Adrenal gland (tissue), 12 donors: Measurements from ENCODE around the gene DNA2. TPM values are rescaled to one million over a fixed set of nuclear protein-coding genes. Genes with fewer than 3 reads are reported as not detected.

Source experiments
- DNase-seq, 7 donors: peaks; one replicate each; pipeline ENCODE4 v3.0.0-alpha.2; 2019 to 2020
- H3K27ac ChIP-seq, 5 donors: fragments of 200-600 bp; sonication (generic) in 4 of 5; 1 replicate in 3 of 5; 2 replicates in 2 of 5; pipeline versions ENCODE4 v1.5.1 to v1.8.0; 2016 to 2020; ENCODE audit warnings: mild to moderate bottlenecking in 1 of 5
- H3K27me3 ChIP-seq: fragments of 200-600 bp; 2 replicates; pipeline ENCODE4 v1.8.0; 2021
- H3K36me3 ChIP-seq, 2 donors: fragments of 200-600 bp; replicated peaks in 1 of 2; 1 replicate in 1 of 2; 2 replicates in 1 of 2; pipeline versions ENCODE4 v1.5.1 to v1.8.0; 2018 to 2022
- H3K4me1 ChIP-seq, 2 donors: fragments of 200-600 bp; replicated peaks in 1 of 2; 1 replicate in 1 of 2; 2 replicates in 1 of 2; pipeline versions ENCODE4 v1.5.1 to v1.8.0; 2018 to 2021
- H3K4me3 ChIP-seq, 4 donors: fragments of 200-600 bp; sonication (generic) in 3 of 4; one replicate each; pipeline ENCODE4 v1.5.1; 2016 to 2018
- H3K9me3 ChIP-seq, 3 donors: fragments of 200-600 bp; sonication (generic) in 1 of 3; replicated peaks in 1 of 3; 1 replicate in 2 of 3; 2 replicates in 1 of 3; pipeline versions ENCODE4 v1.5.1 to v1.8.0; 2016 to 2021
- POLR2A ChIP-seq, 2 donors: fragments of 450-650 bp; IDR thresholded peaks; one replicate each; pipeline ENCODE4 v1.6.1; 2017; ENCODE audit warnings: antibody characterized with exemption in 2 of 2, mild to moderate bottlenecking in 2 of 2, moderate library complexity in 1 of 2
- WGBS, 4 donors: extraction: QIAGEN DNeasy Blood & Tissue Kit in 2 of 4; methylation state at CpG; one replicate each; pipeline versions ENCODE4 v1.1.5 to v1.1.7; 2013 to 2017; 5-methylcytosine and 5-hydroxymethylcytosine counted together
- intact Hi-C, 2 donors: fragments of 100-400 bp; cut with DNase I; formaldehyde crosslinking; loops; one replicate each; pipeline versions ENCODE4 v1.14.1 to v1.15.0; 2022 to 2023
- polyA plus RNA-seq, 3 donors: library from polyadenylated mRNA; stranded (reverse); fragments of 200-250 nt in 2 of 3; fragments of 350-450 nt in 1 of 3; fragmentation: Illumina TruSeq in 1 of 3; extraction: RNeasy Lipid Tissue Mini Kit (QIAGEN cat#74804) in 1 of 3; gene quantifications; one replicate each; pipeline ENCODE4 v1.2.3, GENCODE V29; 2013 to 2014
- small RNA-seq, 2 donors: library from RNA; depleted of rRNA; stranded (forward); fragments of <200 nt; gene quantifications; one replicate each; pipeline ENCODE3, GENCODE V24; 2016
- total RNA-seq, 9 donors: library from RNA; depleted of rRNA in 4 of 9; stranded (reverse); fragments of >200 nt in 4 of 9; fragments of 120-200 nt in 1 of 9; fragmentation: NEBNext Ultra II Directional in 1 of 9; extraction: Animal tissue kit (Norgen Biotek cat#: 25700) in 1 of 9; gene quantifications; one replicate each; pipeline versions ENCODE4 v1.1.0 to v1.2.4, GENCODE V29; 2013 to 2023
- TF ChIP-seq, protein P1 (sequence below), 6 experiments: fragments of 450-650 bp in 4 of 6; fragments of 200-600 bp in 2 of 6; sonication (generic) in 1 of 6; IDR thresholded peaks; 1 replicate in 5 of 6; 2 replicates in 1 of 6; pipeline versions ENCODE4 v1.5.1 to v1.8.0; 2016 to 2021; ENCODE audit warnings: antibody characterized with exemption in 6 of 6, mild to moderate bottlenecking in 2 of 6, moderate library complexity in 1 of 6
- donor health status: healthy with polysubstance abuse.
- donor health status: Bipolar disorder and iron deficiency.
- donor health status: DM: yes; HTN: yes; CAD: no.
- donor health status: DM: no; HTN: no; CAD: no.
- donor health status: DM: no; HTN: no; CAD: no.
- donor health status: DM: yes; HTN: yes; CAD: no.

DNA2 gene
- total and polyA plus RNA-seq, 12 donors = 0.55 to 8.4 (median 1.6) TPM

DNA sequence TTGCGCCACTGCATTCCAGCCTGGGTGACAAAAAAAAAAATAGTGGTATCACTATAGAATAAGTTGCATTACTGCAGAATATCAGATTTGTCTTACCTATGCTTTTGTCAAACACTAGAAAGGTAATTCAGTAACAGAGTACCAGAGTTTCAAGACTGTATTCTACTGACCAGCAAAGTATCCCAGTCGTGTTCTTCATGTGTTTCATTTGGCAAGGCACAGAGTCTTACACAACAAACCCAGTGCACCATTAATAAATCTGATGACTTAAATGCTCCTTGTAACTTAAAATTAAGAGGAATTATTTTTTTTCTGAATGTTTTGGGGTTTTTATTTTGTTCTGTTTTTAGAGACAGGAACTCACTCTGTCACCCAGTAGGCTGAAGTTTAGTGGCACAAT lies 104.7 kb downstream of the DNA2 start:
- intact Hi-C loops = loop anchor here in 1 of 2 donors (10.0 kb wide), 1 partner anchor 382 kb away; no protein-coding TSS in a partner anchor
- DNase-seq = no peak

DNA sequence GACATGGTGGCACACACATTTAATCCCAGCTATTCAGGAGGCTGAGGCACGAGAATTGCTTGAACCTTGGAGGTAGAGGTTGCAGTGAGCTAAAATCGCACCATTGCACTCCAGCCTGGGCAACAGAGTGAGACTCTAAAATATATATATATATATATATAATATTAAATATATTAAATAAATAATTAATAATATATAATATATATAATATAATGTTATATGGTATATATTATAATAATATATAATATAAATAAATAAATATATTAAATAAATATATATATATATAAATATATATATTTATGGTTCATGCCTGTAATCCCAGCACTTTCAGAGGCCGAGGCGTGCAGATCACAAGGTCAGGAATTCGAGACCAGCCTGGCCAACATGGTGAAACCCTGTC lies 105.2 kb downstream of the DNA2 start:
- Histone ChIP-seq H3K27ac (no peak overlapping the region), H3K4me3 (no peak overlapping the region), H3K4me1 (no peaks in the 10 kb centered on the region), H3K9me3 (peaks cover 0 to 3% (median 0%) of the 10 kb centered on the region in 3 donors), H3K27me3 (no peaks in the 10 kb centered on the region), H3K36me3 (peaks cover 0 to 29% of the 10 kb centered on the region in 2 donors)
- TF ChIP-seq, protein P1, sequence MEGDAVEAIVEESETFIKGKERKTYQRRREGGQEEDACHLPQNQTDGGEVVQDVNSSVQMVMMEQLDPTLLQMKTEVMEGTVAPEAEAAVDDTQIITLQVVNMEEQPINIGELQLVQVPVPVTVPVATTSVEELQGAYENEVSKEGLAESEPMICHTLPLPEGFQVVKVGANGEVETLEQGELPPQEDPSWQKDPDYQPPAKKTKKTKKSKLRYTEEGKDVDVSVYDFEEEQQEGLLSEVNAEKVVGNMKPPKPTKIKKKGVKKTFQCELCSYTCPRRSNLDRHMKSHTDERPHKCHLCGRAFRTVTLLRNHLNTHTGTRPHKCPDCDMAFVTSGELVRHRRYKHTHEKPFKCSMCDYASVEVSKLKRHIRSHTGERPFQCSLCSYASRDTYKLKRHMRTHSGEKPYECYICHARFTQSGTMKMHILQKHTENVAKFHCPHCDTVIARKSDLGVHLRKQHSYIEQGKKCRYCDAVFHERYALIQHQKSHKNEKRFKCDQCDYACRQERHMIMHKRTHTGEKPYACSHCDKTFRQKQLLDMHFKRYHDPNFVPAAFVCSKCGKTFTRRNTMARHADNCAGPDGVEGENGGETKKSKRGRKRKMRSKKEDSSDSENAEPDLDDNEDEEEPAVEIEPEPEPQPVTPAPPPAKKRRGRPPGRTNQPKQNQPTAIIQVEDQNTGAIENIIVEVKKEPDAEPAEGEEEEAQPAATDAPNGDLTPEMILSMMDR (IDR thresholded peaks at IDR 0.05) = no peak
- TF ChIP-seq POLR2A (IDR thresholded peaks at IDR 0.05) = no peak
- intact Hi-C loops = loop anchor here in 1 of 2 donors (10.0 kb wide), 1 partner anchor 382 kb away; no protein-coding TSS in a partner anchor
- DNase-seq = no peak
- 95 to 99% (median 97%) methylated on average over 5 of the region's 5 CpGs for WGBS, 4 donors

More for the DNA sequence above, 104.7 kb downstream of the DNA2 start:
- Histone ChIP-seq H3K36me3 (peaks cover 0 to 24% of the 10 kb centered on the region in 2 donors), H3K4me1 (no peaks in the 10 kb centered on the region), H3K27me3 (no peaks in the 10 kb centered on the region), H3K27ac (no peak overlapping the region), H3K9me3 (peaks cover 0 to 9% (median 0%) of the 10 kb centered on the region in 3 donors), H3K4me3 (no peak overlapping the region)
- WGBS, 4 donors = 71 to 78% (median 78%) methylated on average over 2 of the region's 2 CpGs
- TF ChIP-seq POLR2A (IDR thresholded peaks at IDR 0.05) = no peak
- TF ChIP-seq, protein P1 (IDR thresholded peaks at IDR 0.05) = no peak

DNA sequence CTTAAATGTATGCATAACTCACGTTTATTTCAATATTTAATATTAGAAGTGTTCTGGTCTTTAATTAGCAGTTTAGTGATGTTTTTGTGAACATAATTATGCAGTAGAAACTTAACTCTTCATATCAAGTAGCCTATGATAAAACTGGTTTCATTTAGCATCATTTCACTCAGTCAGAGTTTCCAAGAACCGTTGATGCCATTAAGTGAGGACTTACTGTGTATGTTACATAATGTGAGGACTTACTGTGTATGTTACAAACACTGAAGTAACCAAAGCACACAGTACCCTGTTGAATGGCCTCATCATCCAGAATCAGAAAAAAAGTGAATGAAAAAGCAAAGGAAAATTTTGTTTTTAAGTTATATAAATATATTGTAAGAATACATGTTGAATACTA lies 106.2 kb downstream of the DNA2 start:
- Histone ChIP-seq H3K9me3 (no peaks in the 10 kb centered on the region), H3K36me3 (peaks cover 0 to 31% of the 10 kb centered on the region in 2 donors), H3K27ac (no peak overlapping the region), H3K4me3 (no peak overlapping the region), H3K27me3 (no peaks in the 10 kb centered on the region), H3K4me1 (no peaks in the 10 kb centered on the region)
- intact Hi-C loops = loop anchor here in 1 of 2 donors (10.0 kb wide), 1 partner anchor 381 kb away; no protein-coding TSS in a partner anchor
- no peak for TF ChIP-seq POLR2A (IDR thresholded peaks at IDR 0.05)
- TF ChIP-seq, protein P1 (IDR thresholded peaks at IDR 0.05) = no peak
- 84 to 91% (median 86%) methylated on average over 2 of the region's 2 CpGs for WGBS, 4 donors
- DNase-seq = no peak

DNA sequence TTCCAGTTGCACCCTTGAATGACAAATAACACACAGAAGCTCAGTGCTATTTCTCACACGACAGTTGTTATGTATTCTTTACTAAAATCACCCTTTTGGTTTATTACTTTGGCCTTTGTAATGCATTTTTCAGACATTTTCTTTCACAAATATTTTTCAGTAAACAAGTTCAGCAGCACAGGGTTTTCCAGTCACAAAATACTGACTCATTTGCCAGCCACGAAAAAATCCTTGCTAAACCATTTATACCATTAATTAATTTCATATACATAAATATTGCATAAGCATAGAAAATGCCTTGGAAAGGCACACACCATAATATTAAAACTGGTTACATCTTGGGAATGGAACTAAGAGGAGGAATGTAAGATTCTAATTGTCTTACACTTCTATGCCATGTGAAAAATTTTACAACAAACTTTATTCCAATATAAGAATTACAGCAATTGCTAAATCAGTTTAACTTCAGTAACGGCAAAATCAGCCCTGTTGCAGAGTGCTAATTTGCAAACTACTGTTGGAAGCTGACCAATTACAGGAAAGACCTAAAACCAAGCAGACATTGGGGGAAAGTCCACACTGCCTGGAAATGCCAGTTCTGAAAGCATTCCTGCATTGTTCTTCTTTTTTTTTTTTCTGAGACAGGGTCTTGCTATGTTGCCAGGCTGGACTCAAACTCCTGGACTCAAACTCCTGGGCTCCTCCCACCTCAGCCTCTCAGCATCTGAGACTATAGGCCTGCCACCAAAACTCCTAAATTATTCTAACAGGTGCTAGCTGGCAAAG lies 107.5 kb downstream of the DNA2 start:
- intact Hi-C loops = loop anchor here in 1 of 2 donors (10.0 kb wide), 1 partner anchor 379 kb away; no protein-coding TSS in a partner anchor
- TF ChIP-seq POLR2A (IDR thresholded peaks at IDR 0.05) = no peak
- TF ChIP-seq, protein P1 (IDR thresholded peaks at IDR 0.05) = no peak
- H3K27me3 ChIP-seq = no peaks in the 10 kb centered on the region
- H3K4me3 ChIP-seq = no peak overlapping the region
- H3K36me3 ChIP-seq = peaks cover 0 to 31% of the 10 kb centered on the region in 2 donors
- no peak for DNase-seq
- no peaks in the 10 kb centered on the region for H3K9me3 ChIP-seq
- WGBS, 4 donors = 80 to 87% (median 84%) methylated on average over 3 of the region's 3 CpGs
- H3K4me1 ChIP-seq = no peaks in the 10 kb centered on the region
- no peak overlapping the region for H3K27ac ChIP-seq

Small RNAs within 50 kb of the gene (small RNA-seq; reads per million reads assigned to genes)
- gene RF00019 = 0 reads per million in 2 donors
- gene RNA5SP319 = 0 to 0.24 reads per million in 2 donors

Other genes with a start within 250 kb of the DNA2 start
- under 1 TPM in 4 of 9 donors, not detected in 5; 0.14 to 0.34 (median 0.23) TPM for gene ATOH7, start 239.9 kb downstream of the DNA2 start, total RNA-seq
- gene ATOH7, start 239.9 kb downstream of the DNA2 start, polyA plus RNA-seq = under 1 TPM in 2 of 3 donors, not detected in 1; 0.48 to 0.71 TPM
- 100 to 1,000 TPM in 1 of 9 donors, 10 to 100 TPM in 8; 12.9 to 113 (median 34.3) TPM for gene HNRNPH3, start 139.9 kb downstream of the DNA2 start, total RNA-seq
- gene HNRNPH3, start 139.9 kb downstream of the DNA2 start, polyA plus RNA-seq = 100 to 1,000 TPM; 126 to 291 (median 237) TPM
- 10 to 100 TPM; 11.6 to 32.9 (median 18.7) TPM for gene PBLD, start 139.0 kb downstream of the DNA2 start, total RNA-seq
- 10 to 100 TPM in 1 of 3 donors, 1 to 10 TPM in 2; 6.8 to 20.0 (median 7.7) TPM for gene PBLD, start 139.0 kb downstream of the DNA2 start, polyA plus RNA-seq
- gene RUFY2, start 64.7 kb downstream of the DNA2 start, total RNA-seq = 10 to 100 TPM in 8 of 9 donors, 1 to 10 TPM in 1; 6.5 to 26.0 (median 17.0) TPM
- 10 to 100 TPM in 2 of 3 donors, 1 to 10 TPM in 1; 7.0 to 14.4 (median 11.4) TPM for gene RUFY2, start 64.7 kb downstream of the DNA2 start, polyA plus RNA-seq
- 100 to 1,000 TPM in 1 of 9 donors, 10 to 100 TPM in 6, 1 to 10 TPM in 2; 6.3 to 177 (median 19.7) TPM for gene SLC25A16, start 55.5 kb upstream of the DNA2 start, total RNA-seq
- 10 to 100 TPM; 14.5 to 31.7 (median 14.7) TPM for gene SLC25A16, start 55.5 kb upstream of the DNA2 start, polyA plus RNA-seq
- gene TET1, start 88.4 kb upstream of the DNA2 start, total RNA-seq = 10 to 100 TPM in 1 of 9 donors, 1 to 10 TPM in 7, under 1 TPM in 1; 0.91 to 10.0 (median 1.7) TPM
- gene TET1, start 88.4 kb upstream of the DNA2 start, polyA plus RNA-seq = under 1 TPM; 0.07 to 0.75 (median 0.24) TPM
- gene CCAR1, start 249.3 kb upstream of the DNA2 start, total RNA-seq = 100 to 1,000 TPM in 1 of 9 donors, 10 to 100 TPM in 8; 26.0 to 102 (median 56.9) TPM
- gene CCAR1, start 249.3 kb upstream of the DNA2 start, polyA plus RNA-seq = 10 to 100 TPM; 94.1 to 99.2 (median 97.6) TPM